NCI-H2029 treated with DMSO at 0.1 percent for 48 hours (cell line): ENCODE results near the gene ABCB8.

ENCODE experiments used
- DNase-seq: peaks from one replicate; lab custom pipeline; 2025; lab: John Stamatoyannopoulos, UW

Gene ABCB8

GRCh38 chr7:151087245-151088018 is 59.2 kb downstream of the ABCB8 start:
- no peak for DNase-seq

- no peak for DNase-seq
These were observed 60.0 kb downstream of the ABCB8 start for GRCh38 chr7:151088019-151088855.

- no peak for DNase-seq
These were observed 60.8 kb downstream of the ABCB8 start for GRCh38 chr7:151088856-151089699.

- DNase-seq: no peak
These were observed 61.9 kb downstream of the ABCB8 start for GRCh38 chr7:151089893-151090730.

DNA sequence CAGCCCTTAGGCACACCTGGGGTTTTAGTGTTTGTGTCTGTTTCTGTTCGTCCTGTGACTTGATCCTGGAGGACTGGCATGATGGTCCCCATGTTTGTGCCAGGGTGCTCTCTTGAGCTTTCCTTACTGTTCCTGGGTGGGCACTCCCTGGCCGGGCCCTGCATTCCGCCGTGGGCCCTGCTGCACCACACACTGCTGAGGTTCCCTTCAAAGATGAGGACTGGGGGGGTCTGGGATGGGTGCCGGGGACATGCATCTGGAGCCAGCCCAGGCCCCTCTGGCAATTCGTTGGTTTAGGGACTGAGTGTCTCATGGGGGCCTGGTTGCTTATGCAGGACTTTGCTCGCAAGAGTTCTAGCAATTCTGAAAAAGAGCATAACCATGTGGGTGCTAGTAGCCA is 62.8 kb downstream of the ABCB8 start:
- no peak for DNase-seq

DNA sequence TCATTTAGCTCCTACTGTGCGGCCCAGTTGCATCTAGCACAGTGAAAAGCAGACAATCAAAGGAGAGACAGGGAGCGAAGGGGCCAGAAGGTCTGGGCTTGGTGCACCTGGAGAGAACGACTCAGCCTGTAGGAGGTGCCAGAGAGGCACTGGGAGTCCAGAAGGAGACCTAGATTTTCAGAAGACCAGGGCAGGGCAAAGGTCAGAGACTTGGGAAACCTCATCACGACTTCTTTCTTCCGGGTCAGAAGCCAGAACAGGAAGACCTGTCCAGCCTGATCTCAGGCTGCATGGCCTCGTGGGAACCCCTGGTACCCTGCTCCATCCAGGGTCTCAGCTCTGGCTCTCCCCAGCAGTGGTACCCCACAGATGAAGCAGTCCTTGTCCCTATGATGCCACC is 63.2 kb downstream of the ABCB8 start:
- no peak for DNase-seq

DNA sequence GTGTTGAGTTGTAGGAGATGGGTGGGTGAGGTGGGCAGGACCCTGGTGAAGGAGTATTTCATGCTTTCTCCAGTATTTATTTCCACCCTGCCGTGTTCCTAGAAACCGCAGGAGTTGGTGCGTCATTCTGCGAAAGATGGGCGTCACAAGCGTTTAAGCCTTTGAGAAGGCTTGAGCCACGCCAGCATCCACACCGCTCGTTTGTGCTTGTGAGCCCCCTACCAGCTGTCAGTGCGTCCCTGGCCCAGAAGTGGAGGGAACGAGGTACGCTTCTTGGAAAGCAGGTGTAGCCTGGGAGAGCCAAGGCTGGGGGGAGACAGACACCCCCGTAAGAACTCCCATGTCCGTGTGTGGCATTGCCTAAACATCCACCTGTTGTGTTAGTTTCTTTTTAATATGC is 63.7 kb downstream of the ABCB8 start:
- no peak for DNase-seq

GRCh38 chr7:151093748-151094147 is 65.5 kb downstream of the ABCB8 start:
- no peak for DNase-seq

GRCh38 chr7:151094675-151095074 is 66.4 kb downstream of the ABCB8 start:
- DNase-seq: no peak

- DNase-seq: no peak
These were observed 67.0 kb downstream of the ABCB8 start for GRCh38 chr7:151095123-151095797.

GRCh38 chr7:151095828-151096475 is 67.7 kb downstream of the ABCB8 start:
- DNase-seq: no peak
